MM.1S (cell line): ENCODE data around the gene NLK.
"Not testable (repeated sequence)": the region's sequence is repeated elsewhere in the genome, so short reads cannot be mapped to it uniquely, and the experiment has no call there.

ENCODE experiments used
- DNase-seq: peaks from one replicate; pipeline ENCODE4 v3.0.0-alpha.2; 2015
- H2AFZ ChIP-seq: fragments of 300-600 bp; sonication (generic); 2 replicates; pipeline ENCODE4 v1.6.0; 2016; ENCODE audit warnings: antibody characterized with exemption, low read length
- H3F3A ChIP-seq: fragments of 300-600 bp; sonication (generic); 2 replicates; pipeline ENCODE4 v1.6.1; 2016; ENCODE audit warnings: mild to moderate bottlenecking, antibody characterized with exemption, low read length, moderate library complexity, mixed read lengths; ENCODE audit not compliant: insufficient read depth
- H3K27ac ChIP-seq: fragments of 300-600 bp; sonication (generic); 2 replicates; pipeline ENCODE4 v1.5.1; 2016; ENCODE audit warnings: mild to moderate bottlenecking, low read length
- H3K27me3 ChIP-seq: fragments of 300-600 bp; sonication (generic); replicated peaks from 2 replicates; pipeline ENCODE4 v1.6.0; 2016; ENCODE audit warnings: low read length; ENCODE audit not compliant: insufficient read depth
- H3K36me3 ChIP-seq: fragments of 300-600 bp; sonication (generic); replicated peaks from 2 replicates; pipeline ENCODE4 v1.6.1; 2016; ENCODE audit warnings: mild to moderate bottlenecking, low read length, mixed read lengths; ENCODE audit not compliant: insufficient read depth
- H3K4me1 ChIP-seq: fragments of 300-600 bp; sonication (generic); 2 replicates; pipeline ENCODE4 v1.6.1; 2016; ENCODE audit warnings: low read length, mixed read lengths
- H3K4me2 ChIP-seq: fragments of 300-600 bp; sonication (generic); 2 replicates; pipeline ENCODE4 v1.6.0; 2016; ENCODE audit warnings: low read depth, low read length
- H3K4me3 ChIP-seq: fragments of 300-600 bp; sonication (generic); 2 replicates; pipeline ENCODE4 v1.5.1; 2016; ENCODE audit warnings: low read length, mixed read lengths
- H3K79me2 ChIP-seq: fragments of 300-600 bp; sonication (generic); 2 replicates; pipeline ENCODE4 v1.6.1; 2016; ENCODE audit warnings: mixed run types, low read length, mixed read lengths
- H3K9ac ChIP-seq: fragments of 300-600 bp; sonication (generic); 2 replicates; pipeline ENCODE4 v1.6.1; 2016; ENCODE audit warnings: low read length, mixed read lengths
- H3K9me2 ChIP-seq: fragments of 300-600 bp; sonication (generic); replicated peaks from 2 replicates; pipeline ENCODE4 v1.6.1; 2016; ENCODE audit warnings: mild to moderate bottlenecking, low read length, mixed read lengths; ENCODE audit not compliant: insufficient read depth
- H3K9me3 ChIP-seq: fragments of 300-600 bp; sonication (generic); replicated peaks from 2 replicates; pipeline ENCODE4 v1.6.1; 2016; ENCODE audit warnings: mild to moderate bottlenecking, low read length, mixed read lengths; ENCODE audit not compliant: insufficient read depth
- H4K20me1 ChIP-seq: fragments of 300-600 bp; sonication (generic); 2 replicates; pipeline ENCODE4 v1.6.1; 2016; ENCODE audit warnings: mild to moderate bottlenecking, low read length, moderate library complexity, mixed read lengths; ENCODE audit not compliant: insufficient read depth
- CTCF ChIP-seq: fragments of 300-600 bp; sonication (generic); IDR thresholded peaks from 2 replicates; pipeline ENCODE4 v1.5.1; 2016; ENCODE audit warnings: antibody characterized with exemption, low read length, mixed read lengths
- EZH2 ChIP-seq: fragments of 300-600 bp; sonication (generic); optimal IDR thresholded peaks from 2 replicates; pipeline ENCODE3; 2017; ENCODE audit warnings: low read depth, mild to moderate bottlenecking, antibody characterized with exemption, low read length, mixed read lengths
- EZH2phosphoT487 ChIP-seq: fragments of 300-600 bp; sonication (generic); IDR thresholded peaks from 2 replicates; pipeline ENCODE4 v1.6.1; 2018; ENCODE audit warnings: antibody characterized with exemption, low read length

Gene NLK

GRCh38 chr17:28206292-28206691, 163.8 kb downstream of the NLK start:
- Histone ChIP-seq H3K27ac (no peak overlapping the region), H3K4me1 (no peaks in the 10 kb centered on the region), H4K20me1 (no peaks in the 10 kb centered on the region), H3K4me3 (no peak overlapping the region), H3K79me2 (no peaks in the 10 kb centered on the region), H3F3A (no peaks in the 10 kb centered on the region), H3K9me2 (no peaks in the 10 kb centered on the region), H2AFZ (no peak overlapping the region), H3K9ac (no peak overlapping the region), H3K9me3 (no peaks in the 10 kb centered on the region), H3K27me3 (no peaks in the 10 kb centered on the region), H3K4me2 (no peak overlapping the region), H3K36me3 (no peaks in the 10 kb centered on the region)
- DNase-seq: no peak
- TF ChIP-seq EZH2 (no peak), EZH2phosphoT487 (no peak), CTCF (no peak)

DNA sequence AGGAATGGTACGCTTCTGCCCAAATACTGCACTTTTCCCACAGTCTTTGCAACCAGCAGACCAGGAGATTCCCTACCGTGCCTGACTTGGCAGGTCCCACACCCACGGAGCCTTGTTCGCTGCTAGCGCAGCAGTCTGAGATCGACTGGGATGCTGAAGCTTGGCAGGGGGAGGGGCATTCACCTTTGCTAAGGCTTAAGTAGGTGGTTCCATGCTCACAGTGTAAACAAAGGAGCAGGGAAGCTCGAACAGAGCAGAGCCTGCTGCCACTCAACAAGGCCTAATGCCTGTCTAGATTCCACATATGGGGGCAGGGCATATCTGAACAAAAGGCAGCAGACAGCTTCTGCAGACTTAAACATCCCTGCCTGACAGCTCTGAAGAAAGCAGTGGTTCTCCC, 169.3 kb downstream of the NLK start:
- Histone ChIP-seq H3K4me2 (no peak overlapping the region), H3K4me1 (no peaks in the 10 kb centered on the region), H2AFZ (no peak overlapping the region), H3K9ac (no peak overlapping the region), H3K36me3 (no peaks in the 10 kb centered on the region), H3F3A (no peaks in the 10 kb centered on the region), H3K27ac (no peak overlapping the region), H3K9me3 (no peaks in the 10 kb centered on the region), H3K4me3 (no peak overlapping the region), H3K27me3 (no peaks in the 10 kb centered on the region), H3K9me2 (no peaks in the 10 kb centered on the region), H4K20me1 (no peaks in the 10 kb centered on the region), H3K79me2 (no peaks in the 10 kb centered on the region)
- TF ChIP-seq EZH2 (no peak), EZH2phosphoT487 (no peak), CTCF (no peak)
- no peak for DNase-seq

- H3K4me1 ChIP-seq, H3K9me3 ChIP-seq, DNase-seq, H3K4me2 ChIP-seq, H3K9me2 ChIP-seq, H3K79me2 ChIP-seq, H3F3A ChIP-seq, H3K4me3 ChIP-seq, H3K36me3 ChIP-seq, H4K20me1 ChIP-seq, H3K27me3 ChIP-seq, H3K27ac ChIP-seq, H3K9ac ChIP-seq, H2AFZ ChIP-seq: not testable (repeated sequence)
Measured at GRCh38 chr17:28213578-28213977, 171.1 kb downstream of the NLK start.

- no peaks in the 10 kb centered on the region for H3F3A ChIP-seq
- no peaks in the 10 kb centered on the region for H3K79me2 ChIP-seq
- no peaks in the 10 kb centered on the region for H3K4me1 ChIP-seq
- no peak overlapping the region for H2AFZ ChIP-seq
- H3K4me3 ChIP-seq: no peak overlapping the region
- no peak overlapping the region for H3K4me2 ChIP-seq
- H3K9me3 ChIP-seq: no peaks in the 10 kb centered on the region
- TF ChIP-seq EZH2phosphoT487 (no peak), CTCF (no peak), EZH2 (no peak)
- DNase-seq: no peak
- no peak overlapping the region for H3K27ac ChIP-seq
- no peaks in the 10 kb centered on the region for H3K27me3 ChIP-seq
- no peaks in the 10 kb centered on the region for H4K20me1 ChIP-seq
- no peak overlapping the region for H3K9ac ChIP-seq
- H3K36me3 ChIP-seq: no peaks in the 10 kb centered on the region
- H3K9me2 ChIP-seq: no peaks in the 10 kb centered on the region
Measured at GRCh38 chr17:28216052-28216451, 173.6 kb downstream of the NLK start.
